Measurements from ENCODE around the gene GBF1. TPM values are rescaled to one million over a fixed set of nuclear protein-coding genes. Genes with fewer than 3 reads are reported as not detected.

The GBF1 gene
- total and polyA plus RNA-seq, 10 of the 15 experiments (the other 5 are each of a cell fraction or from before 2014, with no cell fraction given), result 0.82 to 42.0 (median 21.8) TPM

DNA sequence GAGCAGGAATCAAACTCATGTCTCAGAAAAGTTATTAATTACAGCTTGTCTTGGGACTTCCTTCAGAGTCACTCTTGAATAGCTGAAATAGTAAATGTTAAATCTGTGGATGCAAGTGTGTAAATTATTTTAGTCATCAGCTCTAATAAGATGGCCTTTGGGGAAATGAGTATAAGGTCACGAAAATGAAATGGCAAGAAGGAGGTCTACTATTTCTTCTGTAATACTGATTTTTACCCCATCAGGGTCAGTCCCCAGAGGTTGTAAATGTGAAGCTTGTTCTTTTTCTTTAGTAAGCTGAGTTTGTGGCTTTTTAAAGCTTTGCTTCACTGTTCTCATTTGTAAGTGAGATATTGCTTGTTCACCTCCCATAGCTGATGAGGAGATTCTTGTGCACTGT, 63.9 kb downstream of the GBF1 start:
- Histone ChIP-seq H3K27me3 (replicated peaks in 1 of 2; ENCODE audit: control insufficient read depth in 2 of 2, insufficient read depth in 2 of 2, low read length in 1 of 2) (no peaks in the 10 kb centered on the region), H3K36me3 (ENCODE audit: control insufficient read depth in 2 of 2, insufficient read depth in 2 of 2, low read length in 1 of 2) (0 out of 4 replicates have a peak, but pooled peaks cover 0 to 2% of the 10 kb centered on the region in 2 experiments), H3K79me2 (ENCODE audit: control insufficient read depth, insufficient read depth, low read length) (peaks cover 5% of the 10 kb centered on the region), H3K4me1 (ENCODE audit: control insufficient read depth, insufficient read depth, low read length) (no peaks in the 10 kb centered on the region), H3K9ac (ENCODE audit: control insufficient read depth, insufficient read depth, low read length) (no peak overlapping the region), H3K4me3 (no peak overlapping the region), H3K4me2 (ENCODE audit: control insufficient read depth, insufficient read depth) (no peak overlapping the region), H4K20me1 (ENCODE audit: control insufficient read depth, insufficient read depth) (no peaks in the 10 kb centered on the region), H3K9me3 (replicated peaks; ENCODE audit: control insufficient read depth, insufficient read depth, low read length) (no peaks in the 10 kb centered on the region), H3K27ac (ENCODE audit: control insufficient read depth, insufficient read depth) (no peak overlapping the region), H2AFZ (ENCODE audit: control insufficient read depth, low read depth, low read length) (no peak overlapping the region)
- ChIA-PET CTCF (interaction anchor here (0.9 to 3.5 kb wide), 8 partner anchors 9 to 140 kb away, joined by 3 to 18 read pairs (median 4); no protein-coding TSS in a partner anchor), POLR2A (interaction anchor here (0.6 to 1.5 kb wide), 7 partner anchors 9 to 140 kb away, joined by 3 to 7 read pairs (median 4); partner anchors contain the start of gene GBF1), RAD21 (ENCODE audit: unreplicated experiment) (interaction anchor here (0.6 to 1.9 kb wide), 4 partner anchors 43 to 410 kb away, joined by 3 to 5 read pairs (median 4); no protein-coding TSS in a partner anchor), SMC1A (ENCODE audit: uncharacterized antibody, unreplicated experiment) (interaction anchor here (0.7 to 1.9 kb wide), 11 partner anchors 9 to 140 kb away, joined by 3 to 9 read pairs (median 4); no protein-coding TSS in a partner anchor)
- in situ Hi-C loops (cut with MboI) (no loop called here), intact Hi-C loops (cut with micrococcal nuclease; ENCODE audit: unreplicated experiment) (no loop called here)
- BruUV-seq (replicated peaks), result no TSS peak
- no peak; the same call in 2 of the 3 replicates for ATAC-seq
- TF ChIP-seq HDAC6 (IDR thresholded peaks at IDR 0.05; ENCODE audit: unreplicated experiment) (no peak), LARP7 (IDR thresholded peaks at IDR 0.05) (no peak), TCF7 (IDR thresholded peaks at IDR 0.05; ENCODE audit: borderline replicate concordance) (no peak), POLR2A (IDR thresholded peaks at IDR 0.05; ENCODE audit: low read depth, low read length) (no peak), RFX5 (IDR thresholded peaks at IDR 0.05; ENCODE audit: low read depth, low read length) (no peak), TAF1 (IDR thresholded peaks at IDR 0.05; ENCODE audit: borderline replicate concordance, low read depth, low read length) (no peak), BRCA1 (IDR thresholded peaks at IDR 0.05; ENCODE audit: low read depth, low read length) (no peak), CHD1 (IDR thresholded peaks at IDR 0.05; ENCODE audit: low read depth, low read length) (no peak), RAD21 (IDR thresholded peaks at IDR 0.05; ENCODE audit: insufficient read depth, low read depth, low read length) (no peak), RUNX3 (IDR thresholded peaks at IDR 0.05; ENCODE audit: low read length) (no peak), MEF2B (IDR thresholded peaks at IDR 0.05; ENCODE audit: partially characterized antibody, poor library complexity, severe bottlenecking) (no peak), POU2F2 (IDR thresholded peaks at IDR 0.05; ENCODE audit: borderline replicate concordance, low read depth, low read length) (no peak), ATF7 (IDR thresholded peaks at IDR 0.05; ENCODE audit: low read depth) (no peak), KLF5 (IDR thresholded peaks at IDR 0.05; ENCODE audit: partially characterized antibody) (no peak)
- TF ChIP-seq, protein P1, sequence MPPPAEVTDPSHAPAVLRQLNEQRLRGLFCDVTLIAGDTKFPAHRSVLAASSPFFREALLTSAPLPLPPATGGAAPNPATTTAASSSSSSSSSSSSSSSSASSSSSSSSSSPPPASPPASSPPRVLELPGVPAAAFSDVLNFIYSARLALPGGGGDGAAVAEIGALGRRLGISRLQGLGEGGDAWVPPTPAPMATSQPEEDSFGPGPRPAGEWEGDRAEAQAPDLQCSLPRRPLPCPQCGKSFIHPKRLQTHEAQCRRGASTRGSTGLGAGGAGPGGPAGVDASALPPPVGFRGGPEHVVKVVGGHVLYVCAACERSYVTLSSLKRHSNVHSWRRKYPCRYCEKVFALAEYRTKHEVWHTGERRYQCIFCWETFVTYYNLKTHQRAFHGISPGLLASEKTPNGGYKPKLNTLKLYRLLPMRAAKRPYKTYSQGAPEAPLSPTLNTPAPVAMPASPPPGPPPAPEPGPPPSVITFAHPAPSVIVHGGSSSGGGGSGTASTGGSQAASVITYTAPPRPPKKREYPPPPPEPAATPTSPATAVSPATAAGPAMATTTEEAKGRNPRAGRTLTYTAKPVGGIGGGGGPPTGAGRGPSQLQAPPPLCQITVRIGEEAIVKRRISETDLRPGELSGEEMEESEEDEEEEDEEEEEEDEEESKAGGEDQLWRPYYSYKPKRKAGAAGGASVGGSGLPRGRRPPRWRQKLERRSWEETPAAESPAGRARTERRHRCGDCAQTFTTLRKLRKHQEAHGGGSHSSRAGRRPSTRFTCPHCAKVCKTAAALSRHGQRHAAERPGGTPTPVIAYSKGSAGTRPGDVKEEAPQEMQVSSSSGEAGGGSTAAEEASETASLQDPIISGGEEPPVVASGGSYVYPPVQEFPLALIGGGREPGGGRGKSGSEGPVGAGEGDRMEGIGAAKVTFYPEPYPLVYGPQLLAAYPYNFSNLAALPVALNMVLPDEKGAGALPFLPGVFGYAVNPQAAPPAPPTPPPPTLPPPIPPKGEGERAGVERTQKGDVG (CRISPR knock-in tag; IDR thresholded peaks at IDR 0.05), result no peak
- TF ChIP-seq, protein P2, sequence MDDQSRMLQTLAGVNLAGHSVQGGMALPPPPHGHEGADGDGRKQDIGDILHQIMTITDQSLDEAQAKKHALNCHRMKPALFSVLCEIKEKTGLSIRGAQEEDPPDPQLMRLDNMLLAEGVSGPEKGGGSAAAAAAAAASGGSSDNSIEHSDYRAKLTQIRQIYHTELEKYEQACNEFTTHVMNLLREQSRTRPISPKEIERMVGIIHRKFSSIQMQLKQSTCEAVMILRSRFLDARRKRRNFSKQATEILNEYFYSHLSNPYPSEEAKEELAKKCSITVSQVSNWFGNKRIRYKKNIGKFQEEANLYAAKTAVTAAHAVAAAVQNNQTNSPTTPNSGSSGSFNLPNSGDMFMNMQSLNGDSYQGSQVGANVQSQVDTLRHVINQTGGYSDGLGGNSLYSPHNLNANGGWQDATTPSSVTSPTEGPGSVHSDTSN (IDR thresholded peaks at IDR 0.05; ENCODE audit: insufficient replicate concordance, low read depth, low read length), result no peak
- TF ChIP-seq, protein P3, sequence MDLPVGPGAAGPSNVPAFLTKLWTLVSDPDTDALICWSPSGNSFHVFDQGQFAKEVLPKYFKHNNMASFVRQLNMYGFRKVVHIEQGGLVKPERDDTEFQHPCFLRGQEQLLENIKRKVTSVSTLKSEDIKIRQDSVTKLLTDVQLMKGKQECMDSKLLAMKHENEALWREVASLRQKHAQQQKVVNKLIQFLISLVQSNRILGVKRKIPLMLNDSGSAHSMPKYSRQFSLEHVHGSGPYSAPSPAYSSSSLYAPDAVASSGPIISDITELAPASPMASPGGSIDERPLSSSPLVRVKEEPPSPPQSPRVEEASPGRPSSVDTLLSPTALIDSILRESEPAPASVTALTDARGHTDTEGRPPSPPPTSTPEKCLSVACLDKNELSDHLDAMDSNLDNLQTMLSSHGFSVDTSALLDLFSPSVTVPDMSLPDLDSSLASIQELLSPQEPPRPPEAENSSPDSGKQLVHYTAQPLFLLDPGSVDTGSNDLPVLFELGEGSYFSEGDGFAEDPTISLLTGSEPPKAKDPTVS (IDR thresholded peaks at IDR 0.05; ENCODE audit: low read depth, low read length), result no peak
- WGBS (ENCODE audit: insufficient coverage, insufficient replicate concordance, low lambda C conversion rate, missing lambda C conversion rate), result 36% methylated on average over 1 of the region's 1 CpG
- DNase-seq (ENCODE audit: low read depth, low spot score), result no peak
- no peak for FAIRE-seq

All from GM12878 (cell line).